Measurements from ENCODE around the gene LIMS2.

DNA sequence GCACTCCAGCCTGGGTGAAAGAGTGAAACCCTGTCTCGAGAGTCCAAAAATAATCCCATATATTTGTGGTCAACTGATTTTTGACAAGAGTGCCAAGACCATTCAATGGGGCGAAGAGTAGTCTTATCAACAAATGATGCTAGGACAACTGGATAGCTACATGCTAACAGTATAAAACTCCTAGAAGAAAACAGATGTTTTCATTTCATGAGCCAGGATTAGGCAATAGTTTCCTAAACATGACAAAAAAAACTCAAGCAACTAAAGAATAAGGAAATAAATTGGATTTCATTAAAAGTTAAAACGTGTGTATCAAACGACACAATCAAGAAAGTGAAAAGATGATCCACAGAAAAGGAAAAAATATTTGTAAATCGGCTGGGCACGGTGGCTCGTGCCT lies 6.3 kb downstream of the LIMS2 start:
- TF ChIP-seq, protein P1, sequence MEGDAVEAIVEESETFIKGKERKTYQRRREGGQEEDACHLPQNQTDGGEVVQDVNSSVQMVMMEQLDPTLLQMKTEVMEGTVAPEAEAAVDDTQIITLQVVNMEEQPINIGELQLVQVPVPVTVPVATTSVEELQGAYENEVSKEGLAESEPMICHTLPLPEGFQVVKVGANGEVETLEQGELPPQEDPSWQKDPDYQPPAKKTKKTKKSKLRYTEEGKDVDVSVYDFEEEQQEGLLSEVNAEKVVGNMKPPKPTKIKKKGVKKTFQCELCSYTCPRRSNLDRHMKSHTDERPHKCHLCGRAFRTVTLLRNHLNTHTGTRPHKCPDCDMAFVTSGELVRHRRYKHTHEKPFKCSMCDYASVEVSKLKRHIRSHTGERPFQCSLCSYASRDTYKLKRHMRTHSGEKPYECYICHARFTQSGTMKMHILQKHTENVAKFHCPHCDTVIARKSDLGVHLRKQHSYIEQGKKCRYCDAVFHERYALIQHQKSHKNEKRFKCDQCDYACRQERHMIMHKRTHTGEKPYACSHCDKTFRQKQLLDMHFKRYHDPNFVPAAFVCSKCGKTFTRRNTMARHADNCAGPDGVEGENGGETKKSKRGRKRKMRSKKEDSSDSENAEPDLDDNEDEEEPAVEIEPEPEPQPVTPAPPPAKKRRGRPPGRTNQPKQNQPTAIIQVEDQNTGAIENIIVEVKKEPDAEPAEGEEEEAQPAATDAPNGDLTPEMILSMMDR (conservative IDR thresholded peaks at IDR 0.05; ENCODE audit: low read depth in 2 of 2) = no peak
- no peak for TF ChIP-seq EZH2 (IDR thresholded peaks at IDR 0.05; ENCODE audit: low read depth, unreplicated experiment)
